ENCODE measurements around the gene AACS. TPM values are rescaled to one million over a fixed set of nuclear protein-coding genes. Genes with fewer than 3 reads are reported as not detected.

AACS gene, protein sequence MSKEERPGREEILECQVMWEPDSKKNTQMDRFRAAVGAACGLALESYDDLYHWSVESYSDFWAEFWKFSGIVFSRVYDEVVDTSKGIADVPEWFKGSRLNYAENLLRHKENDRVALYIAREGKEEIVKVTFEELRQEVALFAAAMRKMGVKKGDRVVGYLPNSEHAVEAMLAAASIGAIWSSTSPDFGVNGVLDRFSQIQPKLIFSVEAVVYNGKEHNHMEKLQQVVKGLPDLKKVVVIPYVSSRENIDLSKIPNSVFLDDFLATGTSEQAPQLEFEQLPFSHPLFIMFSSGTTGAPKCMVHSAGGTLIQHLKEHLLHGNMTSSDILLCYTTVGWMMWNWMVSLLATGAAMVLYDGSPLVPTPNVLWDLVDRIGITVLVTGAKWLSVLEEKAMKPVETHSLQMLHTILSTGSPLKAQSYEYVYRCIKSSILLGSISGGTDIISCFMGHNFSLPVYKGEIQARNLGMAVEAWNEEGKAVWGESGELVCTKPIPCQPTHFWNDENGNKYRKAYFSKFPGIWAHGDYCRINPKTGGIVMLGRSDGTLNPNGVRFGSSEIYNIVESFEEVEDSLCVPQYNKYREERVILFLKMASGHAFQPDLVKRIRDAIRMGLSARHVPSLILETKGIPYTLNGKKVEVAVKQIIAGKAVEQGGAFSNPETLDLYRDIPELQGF
- total RNA-seq = 10 to 100 TPM; 14.8 to 24.0 (median 20.1) TPM

- H3K36me3 ChIP-seq = no peaks in the 10 kb centered on the region
- H3K9me3 ChIP-seq = no peaks in the 10 kb centered on the region
- WGBS, 2 donors = 1 to 3% methylated on average over 21 to 27 of the region's 80 CpGs
- TF ChIP-seq POLR2A (IDR thresholded peaks at IDR 0.05) = peak in 1 of 2 donors; percentile 72
- peak in 1 of 6 experiments; percentile 16 for TF ChIP-seq CTCF (IDR thresholded peaks at IDR 0.05)
- DNase-seq = peak; percentile 71
- intact Hi-C loops (cut with DNase I) = loop anchor here (5.0 kb wide), 1 partner anchor 73 kb away; the partner anchor contains the start of gene BRI3BP
- peaks cover 6% of the 10 kb centered on the region in 2 donors for H3K4me1 ChIP-seq
- peak within 1 kb of the TSS; percentile 84 to 96 (median 95) for H3K4me3 ChIP-seq (replicated peaks in 1 of 3)
- H3K27me3 ChIP-seq = no peaks in the 10 kb centered on the region
- peak within 1 kb of the TSS in 2 of 3 donors; percentile 16 to 53 for H3K27ac ChIP-seq
Observed at GRCh38 chr12:125065021-125065918, at the start of gene AACS. Gene AACS, plus strand, starts transcription at chr12:125065435. Its CDS starts 150 bp downstream, at chr12:125065585.

DNA sequence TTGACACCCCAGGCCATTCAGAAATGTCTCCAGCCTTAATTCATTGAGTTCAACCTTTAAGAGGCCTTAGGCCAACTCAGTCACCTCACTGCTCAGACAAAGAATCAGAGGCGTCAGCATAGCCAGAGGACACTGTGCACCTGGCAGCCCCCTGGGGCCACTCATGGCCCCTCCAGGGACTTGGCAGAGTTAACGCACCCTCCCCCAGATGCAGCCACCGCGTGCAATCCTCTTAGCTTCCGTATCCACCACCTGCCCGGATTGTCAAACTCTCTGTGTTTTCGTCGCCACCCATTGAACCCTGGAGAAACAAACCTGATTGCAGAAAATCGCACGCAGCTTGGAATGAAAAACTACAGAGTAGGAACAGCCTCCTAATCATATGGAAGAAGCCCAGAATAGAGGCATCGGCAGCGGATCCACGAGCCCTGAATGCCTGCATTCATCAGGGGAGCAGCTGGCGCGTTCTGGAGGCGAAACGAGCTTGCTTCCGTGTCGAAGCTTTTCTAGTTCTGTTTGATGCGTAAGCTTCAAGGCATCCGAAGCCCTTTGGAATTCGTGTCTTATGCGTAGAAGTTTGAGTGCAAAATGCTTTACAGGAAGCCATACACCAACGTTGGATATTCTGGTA, 49.4 kb upstream of the AACS start:
- no peaks in the 10 kb centered on the region for H3K9me3 ChIP-seq
- peaks cover 0 to 6% of the 10 kb centered on the region in 2 donors for H3K4me1 ChIP-seq
- DNase-seq = no peak
- intact Hi-C loops (cut with DNase I) = no loop called here
- WGBS, 2 donors = 92 to 94% methylated on average over 24 of the region's 24 CpGs
- TF ChIP-seq POLR2A (IDR thresholded peaks at IDR 0.05) = no peak
- H3K27ac ChIP-seq = no peak overlapping the region
- H3K4me3 ChIP-seq (replicated peaks in 1 of 3) = no peak overlapping the region
- H3K27me3 ChIP-seq = no peaks in the 10 kb centered on the region
- no peaks in the 10 kb centered on the region for H3K36me3 ChIP-seq

DNA sequence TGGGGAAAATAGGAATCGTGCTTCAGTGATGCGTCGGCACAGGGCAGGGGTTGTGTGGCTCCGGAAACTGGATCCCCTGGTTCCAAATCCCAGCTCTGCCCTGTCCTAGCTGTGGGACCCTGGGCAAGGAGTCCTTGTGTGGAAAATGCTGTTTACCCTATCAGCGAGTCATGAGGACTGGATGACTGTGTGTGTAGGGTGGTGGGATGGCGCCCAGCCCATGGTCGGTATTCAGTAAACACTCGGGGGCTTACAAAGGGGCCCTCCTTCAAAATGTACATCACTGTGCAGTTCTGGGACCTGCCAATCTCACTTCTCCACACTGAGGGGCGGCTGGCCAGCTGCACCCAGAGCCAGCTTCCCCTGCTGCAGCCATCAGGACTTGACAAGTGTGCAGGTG, 47.4 kb upstream of the AACS start:
- no peaks in the 10 kb centered on the region for H3K36me3 ChIP-seq
- no peaks in the 10 kb centered on the region for H3K27me3 ChIP-seq
- H3K4me3 ChIP-seq (replicated peaks in 1 of 3) = no peak overlapping the region
- H3K9me3 ChIP-seq = no peaks in the 10 kb centered on the region
- peaks cover 0 to 6% of the 10 kb centered on the region in 2 donors for H3K4me1 ChIP-seq
- WGBS, 2 donors = 98 to 100% methylated on average over 8 to 9 of the region's 9 CpGs
- no peak for TF ChIP-seq POLR2A (IDR thresholded peaks at IDR 0.05)
- no peak for TF ChIP-seq CTCF (IDR thresholded peaks at IDR 0.05)
- H3K27ac ChIP-seq = no peak overlapping the region
- DNase-seq = no peak
- intact Hi-C loops (cut with DNase I) = no loop called here

DNA sequence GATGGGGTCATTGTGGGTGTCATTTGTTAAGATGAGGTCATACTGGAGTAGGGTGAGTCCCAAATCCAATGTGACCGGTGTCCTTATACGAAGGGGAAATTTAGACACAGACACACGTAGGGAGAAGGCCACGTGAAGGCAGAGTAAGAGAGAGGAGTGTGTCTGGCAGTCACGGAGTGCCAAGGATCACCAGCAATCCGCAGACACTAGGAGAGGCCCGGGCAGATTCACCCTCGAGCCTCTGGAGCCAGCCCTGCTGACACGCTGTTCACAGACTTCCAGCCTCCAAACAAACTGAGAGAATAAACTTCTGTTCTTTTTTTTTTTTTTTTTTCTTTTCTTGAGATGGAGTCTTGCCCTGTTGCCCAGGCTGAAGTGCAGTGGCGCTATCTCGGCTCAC, 46.9 kb upstream of the AACS start:
- Histone ChIP-seq H3K36me3 (no peaks in the 10 kb centered on the region), H3K27me3 (no peaks in the 10 kb centered on the region), H3K9me3 (no peaks in the 10 kb centered on the region), H3K4me1 (peaks cover 0 to 6% of the 10 kb centered on the region in 2 donors), H3K4me3 (replicated peaks in 1 of 3) (no peak overlapping the region), H3K27ac (no peak overlapping the region)
- no peak for DNase-seq
- WGBS, 2 donors = 95 to 98% methylated on average over 11 of the region's 11 CpGs
- intact Hi-C loops (cut with DNase I) = no loop called here
- TF ChIP-seq POLR2A (IDR thresholded peaks at IDR 0.05) (no peak), CTCF (IDR thresholded peaks at IDR 0.05) (no peak)

- TF ChIP-seq CTCF (IDR thresholded peaks at IDR 0.05) (no peak), POLR2A (IDR thresholded peaks at IDR 0.05) (no peak)
- Histone ChIP-seq H3K27ac (no peak overlapping the region), H3K36me3 (no peaks in the 10 kb centered on the region), H3K9me3 (no peaks in the 10 kb centered on the region), H3K4me1 (no peaks in the 10 kb centered on the region), H3K27me3 (no peaks in the 10 kb centered on the region), H3K4me3 (replicated peaks in 1 of 3) (no peak overlapping the region)
- no peak for DNase-seq
- WGBS, 2 donors = 94 to 98% methylated on average over 8 to 9 of the region's 9 CpGs
- intact Hi-C loops (cut with DNase I) = no loop called here
Observed at GRCh38 chr12:125021096-125021495, 44.1 kb upstream of the AACS start.

All from thyroid gland (tissue), 4 donors.